Esophagus muscularis mucosa (tissue), 4 donors: Measurements from ENCODE around the gene ART5. TPM values are rescaled to one million over a fixed set of nuclear protein-coding genes. Genes with fewer than 3 reads are reported as not detected.

ENCODE experiments used
- DNase-seq: peaks from one replicate; pipeline ENCODE4 v3.0.0-alpha.2; 2017; ENCODE audit errors: extremely low spot score
- H3K27ac ChIP-seq, 4 donors: fragments of 200-600 bp; sonication (generic); replicated peaks in 1 of 4; 1 replicate in 3 of 4; 2 replicates in 1 of 4; pipeline ENCODE4 v1.5.1; 2016 to 2019; ENCODE audit warnings: mild to moderate bottlenecking in 1 of 4
- H3K27me3 ChIP-seq, 4 donors: fragments of 200-600 bp; sonication (generic); one replicate each; pipeline versions ENCODE4 v1.5.1 to v1.6.0; 2016 to 2019
- H3K36me3 ChIP-seq, 4 donors: fragments of 200-600 bp; sonication (generic); one replicate each; pipeline ENCODE4 v1.5.1; 2016 to 2019
- H3K4me1 ChIP-seq, 4 donors: fragments of 200-600 bp; sonication (generic); one replicate each; pipeline ENCODE4 v1.5.1; 2016 to 2019
- H3K4me3 ChIP-seq, 4 donors: fragments of 200-600 bp; sonication (generic); 1 replicate in 2 of 4; 2 replicates in 2 of 4; pipeline ENCODE4 v1.5.1; 2016 to 2019; ENCODE audit warnings: mild to moderate bottlenecking in 4 of 4, moderate library complexity in 1 of 4
- H3K9me3 ChIP-seq, 4 donors: fragments of 200-600 bp; sonication (generic); 1 replicate in 3 of 4; 2 replicates in 1 of 4; pipeline ENCODE4 v1.5.1; 2016 to 2019
- EP300 ChIP-seq: sonication (generic); formaldehyde crosslinking; IDR thresholded peaks from one replicate; pipeline ENCODE4 v1.6.1; 2017; ENCODE audit warnings: antibody characterized with exemption
- POLR2A ChIP-seq: fragments of 450-650 bp; IDR thresholded peaks from one replicate; pipeline ENCODE4 v1.6.1; 2017; ENCODE audit warnings: antibody characterized with exemption, moderate library complexity, mild to moderate bottlenecking, low read depth
- POLR2AphosphoS5 ChIP-seq, 2 donors: sonication (generic); formaldehyde crosslinking; IDR thresholded peaks; one replicate each; pipeline ENCODE4 v1.6.1; 2017; ENCODE audit warnings: antibody characterized with exemption in 2 of 2
- WGBS: methylation state at CpG from one replicate; pipeline ENCODE4 v1.1.5; 2018; 5-methylcytosine and 5-hydroxymethylcytosine counted together
- intact Hi-C: fragments of 100-400 bp; cut with DNase I; formaldehyde crosslinking; loops from one replicate; pipeline ENCODE4 v1.15.1; 2023
- total RNA-seq, 4 donors: library from RNA; depleted of rRNA; stranded (reverse); fragments of >200 nt; gene quantifications; one replicate each; pipeline versions ENCODE4 v1.1.0 to v1.2.1, GENCODE V29; 2016
- TF ChIP-seq, protein P1 (sequence below), 3 experiments: fragments of 200-600 bp in 2 of 3; fragments of 450-650 bp in 1 of 3; sonication (generic) in 2 of 3; IDR thresholded peaks; one replicate each; pipeline ENCODE4 v1.5.1; 2017 to 2019; ENCODE audit warnings: antibody characterized with exemption in 3 of 3, mild to moderate bottlenecking in 2 of 3, moderate library complexity in 1 of 3

Gene ART5
- total RNA-seq, 4 donors from 2014 or later = 0.57 to 0.66 (median 0.65) TPM; not detected in 1

DNA sequence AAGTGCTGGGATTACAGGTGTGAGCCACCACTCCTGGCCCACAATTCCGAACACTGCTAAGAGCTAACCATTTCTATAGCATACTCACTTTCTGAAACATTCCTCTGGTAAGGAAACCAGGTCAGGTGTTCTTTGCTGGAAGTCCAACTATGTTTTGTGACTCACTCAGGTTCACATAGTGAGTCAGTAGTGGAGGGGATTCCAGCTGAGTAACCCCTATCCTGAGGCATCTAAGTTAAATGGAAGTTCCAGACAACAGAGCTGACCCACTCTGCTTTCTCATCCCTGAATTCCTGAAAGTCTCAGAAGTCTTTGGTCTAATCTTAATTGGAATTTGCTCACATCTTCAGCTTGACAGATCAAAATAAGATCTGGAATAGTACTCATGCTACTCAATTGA, 32.4 kb upstream of the ART5 start:
- intact Hi-C loops = no loop called here
- TF ChIP-seq, protein P1, sequence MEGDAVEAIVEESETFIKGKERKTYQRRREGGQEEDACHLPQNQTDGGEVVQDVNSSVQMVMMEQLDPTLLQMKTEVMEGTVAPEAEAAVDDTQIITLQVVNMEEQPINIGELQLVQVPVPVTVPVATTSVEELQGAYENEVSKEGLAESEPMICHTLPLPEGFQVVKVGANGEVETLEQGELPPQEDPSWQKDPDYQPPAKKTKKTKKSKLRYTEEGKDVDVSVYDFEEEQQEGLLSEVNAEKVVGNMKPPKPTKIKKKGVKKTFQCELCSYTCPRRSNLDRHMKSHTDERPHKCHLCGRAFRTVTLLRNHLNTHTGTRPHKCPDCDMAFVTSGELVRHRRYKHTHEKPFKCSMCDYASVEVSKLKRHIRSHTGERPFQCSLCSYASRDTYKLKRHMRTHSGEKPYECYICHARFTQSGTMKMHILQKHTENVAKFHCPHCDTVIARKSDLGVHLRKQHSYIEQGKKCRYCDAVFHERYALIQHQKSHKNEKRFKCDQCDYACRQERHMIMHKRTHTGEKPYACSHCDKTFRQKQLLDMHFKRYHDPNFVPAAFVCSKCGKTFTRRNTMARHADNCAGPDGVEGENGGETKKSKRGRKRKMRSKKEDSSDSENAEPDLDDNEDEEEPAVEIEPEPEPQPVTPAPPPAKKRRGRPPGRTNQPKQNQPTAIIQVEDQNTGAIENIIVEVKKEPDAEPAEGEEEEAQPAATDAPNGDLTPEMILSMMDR (IDR thresholded peaks at IDR 0.05) = no peak
- TF ChIP-seq POLR2A (no peak), EP300 (no peak), POLR2AphosphoS5 (IDR thresholded peaks at IDR 0.05) (no peak)
- no peak for DNase-seq
- Histone ChIP-seq H3K27me3 (no peaks in the 10 kb centered on the region), H3K36me3 (peaks cover 63 to 99% (median 92%) of the 10 kb centered on the region in 4 donors), H3K27ac (no peak overlapping the region), H3K4me1 (no peaks in the 10 kb centered on the region), H3K9me3 (no peaks in the 10 kb centered on the region), H3K4me3 (no peak overlapping the region)
- 94% methylated on average over 1 of the region's 1 CpG for WGBS

DNA sequence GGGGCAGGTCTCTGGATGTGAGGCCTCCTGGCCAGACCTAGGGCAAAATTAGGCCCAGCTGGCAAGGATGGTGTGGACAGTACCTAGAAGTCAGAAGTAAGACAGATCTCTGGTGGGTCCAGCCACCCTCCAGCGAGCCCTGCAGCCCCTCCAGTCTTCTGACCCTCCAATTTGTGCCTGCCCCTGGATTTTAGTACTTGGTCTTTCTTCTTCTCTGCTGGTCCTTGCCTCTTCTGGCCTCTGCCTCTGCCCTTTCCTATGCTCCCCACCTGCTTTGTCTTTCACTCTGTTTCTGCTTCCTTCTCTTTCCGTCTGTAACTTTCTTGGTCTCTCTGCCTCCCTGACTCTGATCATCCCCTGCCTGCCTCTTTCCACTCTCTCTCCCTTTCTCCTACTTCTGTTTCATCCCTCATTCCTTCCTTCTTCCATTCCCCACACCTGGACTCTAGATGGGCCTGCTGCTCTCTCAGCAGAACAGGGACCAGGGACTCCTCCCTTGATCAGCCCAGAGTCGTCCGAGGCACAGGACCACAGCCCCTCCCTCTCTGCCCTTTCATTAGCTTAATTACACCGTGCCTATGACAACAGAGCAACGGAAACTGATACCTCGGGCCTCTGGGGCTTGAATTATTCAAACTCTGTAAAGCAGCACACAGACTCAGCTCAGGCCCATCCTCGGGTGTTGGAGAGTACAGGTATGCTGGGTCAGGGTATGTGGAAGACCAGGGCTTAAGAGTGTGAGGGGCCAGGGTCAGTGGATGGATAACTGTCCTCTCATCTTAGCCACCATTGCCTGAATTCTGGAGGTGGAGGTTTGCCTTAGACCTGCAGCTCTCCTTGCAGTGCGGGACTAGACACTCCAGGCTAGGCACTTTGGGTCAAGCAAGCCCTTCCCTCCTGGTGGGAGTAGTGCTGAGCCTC, 29.8 kb upstream of the ART5 start, which contains the start of gene CHRNA10:
Gene CHRNA10, minus strand, starts transcription at position 51 of the 921 bp plus-strand sequence. CDS start 72 bp downstream, outside the sequence.
- H3K27me3 ChIP-seq = no peaks in the 10 kb centered on the region
- intact Hi-C loops = no loop called here
- H3K9me3 ChIP-seq = no peaks in the 10 kb centered on the region
- H3K36me3 ChIP-seq = peaks cover 45 to 96% (median 89%) of the 10 kb centered on the region in 4 donors
- no peak within 1 kb of the TSS for H3K27ac ChIP-seq
- 74% methylated on average over 9 of the region's 9 CpGs for WGBS
- no peak for DNase-seq
- TF ChIP-seq POLR2AphosphoS5 (IDR thresholded peaks at IDR 0.05) (no peak), POLR2A (no peak), EP300 (no peak)
- TF ChIP-seq, protein P1 (IDR thresholded peaks at IDR 0.05) = no peak
- no peaks in the 10 kb centered on the region for H3K4me1 ChIP-seq
- no peak within 1 kb of the TSS for H3K4me3 ChIP-seq

DNA sequence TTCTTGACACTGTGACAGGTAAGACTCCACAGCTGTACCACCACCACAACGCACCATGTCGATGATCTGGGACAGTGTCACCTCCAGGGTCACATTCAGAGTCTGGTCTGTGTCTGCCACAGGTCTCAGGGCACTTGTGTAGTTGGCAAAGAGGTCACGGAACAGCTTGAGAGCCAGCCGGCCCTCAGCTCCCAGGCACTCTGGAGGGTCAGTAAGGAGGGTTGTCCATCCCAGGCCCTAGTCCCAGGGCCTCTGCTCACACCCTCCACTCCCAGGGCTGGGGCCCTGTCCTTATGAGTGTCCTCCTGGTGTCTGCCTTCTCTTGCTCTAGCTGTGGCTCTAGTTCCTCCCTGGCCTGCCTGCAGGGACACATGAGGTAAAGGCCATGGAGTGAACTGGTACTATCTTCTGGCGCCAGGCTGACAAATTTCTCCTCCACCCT, 28.0 kb upstream of the ART5 start:
- intact Hi-C loops = no loop called here
- H3K4me3 ChIP-seq = no peak overlapping the region
- no peaks in the 10 kb centered on the region for H3K27me3 ChIP-seq
- H3K9me3 ChIP-seq = no peaks in the 10 kb centered on the region
- peaks cover 35 to 92% (median 81%) of the 10 kb centered on the region in 4 donors for H3K36me3 ChIP-seq
- no peak for DNase-seq
- 100% methylated on average over 3 of the region's 5 CpGs for WGBS
- TF ChIP-seq POLR2A (no peak), POLR2AphosphoS5 (IDR thresholded peaks at IDR 0.05) (no peak), EP300 (no peak)
- TF ChIP-seq, protein P1 (IDR thresholded peaks at IDR 0.05) = no peak
- no peak overlapping the region for H3K27ac ChIP-seq
- no peaks in the 10 kb centered on the region for H3K4me1 ChIP-seq

DNA sequence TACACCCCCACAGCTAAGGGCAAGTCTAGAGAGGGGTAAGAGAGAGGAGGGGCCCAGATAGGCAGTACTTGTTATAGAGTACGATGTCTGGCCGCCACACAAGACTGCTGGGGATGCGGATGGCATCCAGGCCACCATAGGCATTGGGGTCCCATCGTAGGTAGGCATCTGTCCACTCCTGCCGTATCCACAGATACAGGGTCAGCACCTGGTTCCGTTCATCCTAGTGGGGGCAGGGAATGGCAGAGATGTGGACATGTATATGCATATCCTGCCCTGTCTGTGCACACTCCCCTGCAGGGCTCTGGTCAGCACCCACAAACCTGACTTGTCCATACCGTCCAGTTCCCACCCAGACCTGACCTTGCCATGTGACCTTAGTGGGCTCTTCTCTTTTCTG, 27.3 kb upstream of the ART5 start:
- intact Hi-C loops = no loop called here
- peaks cover 33 to 92% (median 76%) of the 10 kb centered on the region in 4 donors for H3K36me3 ChIP-seq

More for the DNA sequence above, 27.3 kb upstream of the ART5 start:
- TF ChIP-seq POLR2A (no peak), POLR2AphosphoS5 (IDR thresholded peaks at IDR 0.05) (no peak), EP300 (no peak)
- TF ChIP-seq, protein P1 (IDR thresholded peaks at IDR 0.05) = no peak
- Histone ChIP-seq H3K4me3 (no peak overlapping the region), H3K4me1 (no peaks in the 10 kb centered on the region), H3K27ac (no peak overlapping the region), H3K9me3 (no peaks in the 10 kb centered on the region), H3K27me3 (no peaks in the 10 kb centered on the region)
- no peak for DNase-seq
- 94% methylated on average over 7 of the region's 7 CpGs for whole genome bisulfite sequencing
